K562 (cell line): Measurements from ENCODE around the gene COMP. TPM values are rescaled to one million over a fixed set of nuclear protein-coding genes. Genes with fewer than 3 reads are reported as not detected.

Experiments
- ATAC-seq: fragments of 200-7000 bp; cut with Tn5 transposase; 3 replicates; pipeline ENCODE4 v1.9.1; 2020; ENCODE audit warnings: moderate library complexity
- BruUV-seq: library from RNA; stranded (reverse); fragments of 400-500 nt; replicated peaks from 2 replicates; lab custom pipeline; 2021; lab: Mats Ljungman, UMichigan
- CTCF ChIA-PET: fragments of 300-600 bp; formaldehyde crosslinking; extraction: SDS; loops from one replicate; lab custom pipeline; 2021; ENCODE audit warnings: low intra/inter-chr PET ratio; lab: Yijun Ruan, JAX
- POLR2A ChIA-PET: fragments of 300-600, 350-650 bp; sonication (Branson Sonifier 250); formaldehyde crosslinking; extraction: SDS; loops from one replicate; lab custom pipeline; 2021; ENCODE audit warnings: antibody characterized with exemption, inconsistent platforms; lab: Yijun Ruan, JAX
- DNase-seq, 4 experiments: peaks; one replicate each; pipeline versions ENCODE4 v3.0.0 to v3.0.0-alpha.2; 2011 to 2018; ENCODE audit warnings: low spot score in 3 of 4, mixed read lengths in 3 of 4; ENCODE audit errors: extremely low read depth in 1 of 4
- FAIRE-seq: peaks from 2 replicates; lab custom pipeline; 2011; peaks lifted over from hg19 to GRCh38; lab: Jason Lieb, UNC
- H2AFZ ChIP-seq: 2 replicates; pipeline ENCODE4 v1.6.0; 2011; ENCODE audit warnings: low read depth, low read length, control low read depth, inconsistent platforms
- H3K27ac ChIP-seq: fragments of 200-600 bp; 3 replicates; pipeline ENCODE4 v1.8.0; 2011; ENCODE audit warnings: low read depth, mild to moderate bottlenecking, control low read depth, inconsistent platforms, low read length, moderate library complexity, mixed read lengths; ENCODE audit errors: extremely low read depth
- H3K27me3 ChIP-seq, 2 experiments: fragments of 300-600 bp in 1 of 2; 2 replicates in 1 of 2; 3 replicates in 1 of 2; pipeline versions ENCODE4 v1.6.0 to v1.8.0; 2011; ENCODE audit warnings: inconsistent platforms in 2 of 2, low read length in 2 of 2, mild to moderate bottlenecking in 1 of 2, mixed read lengths in 1 of 2, moderate library complexity in 1 of 2; ENCODE audit not compliant: control insufficient read depth in 2 of 2, insufficient read depth in 2 of 2
- H3K36me3 ChIP-seq: fragments of 300-600 bp; 3 replicates; pipeline ENCODE4 v1.8.0; 2011; ENCODE audit warnings: mild to moderate bottlenecking, low read length, inconsistent platforms; ENCODE audit not compliant: control insufficient read depth, insufficient read depth
- H3K4me1 ChIP-seq, 2 experiments: fragments of 200-600 bp in 1 of 2; replicated peaks in 1 of 2; 2 replicates in 1 of 2; 3 replicates in 1 of 2; pipeline versions ENCODE4 v1.5.1 to v1.8.0; 2011; ENCODE audit warnings: inconsistent platforms in 2 of 2, low read length in 2 of 2, mild to moderate bottlenecking in 1 of 2, mixed read lengths in 1 of 2, moderate library complexity in 1 of 2; ENCODE audit not compliant: control insufficient read depth in 2 of 2, insufficient read depth in 2 of 2
- H3K4me2 ChIP-seq: 2 replicates; pipeline ENCODE4 v1.6.1; 2011; ENCODE audit warnings: low read length, control low read depth, inconsistent platforms, mixed read lengths; ENCODE audit not compliant: insufficient read depth
- H3K4me3 ChIP-seq: fragments of 200-600 bp; sonication (generic), shearing (Covaris generic); 2 replicates; pipeline ENCODE4 v1.5.1; 2016; ENCODE audit warnings: control low read depth, inconsistent platforms
- H3K79me2 ChIP-seq: fragments of 200-600 bp; 3 replicates; pipeline ENCODE4 v1.8.0; 2011; ENCODE audit warnings: low read length, inconsistent platforms; ENCODE audit not compliant: control insufficient read depth, insufficient read depth
- H3K9ac ChIP-seq, 2 experiments: 2 replicates each; pipeline versions ENCODE4 v1.6.0 to v1.6.1; 2011; ENCODE audit warnings: low read depth in 2 of 2, low read length in 2 of 2, control low read depth in 1 of 2, inconsistent platforms in 1 of 2, mild to moderate bottlenecking in 1 of 2, mixed read lengths in 1 of 2; ENCODE audit not compliant: insufficient read depth in 1 of 2
- H3K9me1 ChIP-seq: one replicate; pipeline ENCODE4 v1.6.0; 2011; ENCODE audit warnings: inconsistent platforms, mild to moderate bottlenecking, low read length, moderate library complexity; ENCODE audit not compliant: control insufficient read depth, insufficient read depth
- H3K9me3 ChIP-seq: replicated peaks from 2 replicates; pipeline ENCODE4 v1.5.1; 2011; ENCODE audit warnings: low read depth, low read length, inconsistent platforms; ENCODE audit not compliant: control insufficient read depth, insufficient read depth
- H4K20me1 ChIP-seq: replicated peaks from 2 replicates; pipeline ENCODE4 v1.6.1; 2011; ENCODE audit warnings: low read length, inconsistent platforms, mixed read lengths; ENCODE audit not compliant: control insufficient read depth, insufficient read depth
- EP400 ChIP-seq: fragments of 450-650 bp; IDR thresholded peaks from 2 replicates; pipeline ENCODE4 v1.6.1; 2017; ENCODE audit warnings: antibody characterized with exemption, mild to moderate bottlenecking, moderate library complexity
- FOXP4 ChIP-seq: sonication (generic); formaldehyde crosslinking; IDR thresholded peaks from 2 replicates; pipeline ENCODE4 v1.8.0; 2022; ENCODE audit warnings: mild to moderate bottlenecking, missing genetic modification reagents, borderline replicate concordance
- KLF6 ChIP-seq: fragments of 250-450 bp; sonication (Bioruptor Pico); IDR thresholded peaks from 2 replicates; pipeline ENCODE4 v1.4.0; 2020; ENCODE audit warnings: mild to moderate bottlenecking, moderate library complexity, borderline replicate concordance
- MIER1 ChIP-seq: fragments of 450-650 bp; IDR thresholded peaks from 2 replicates; pipeline ENCODE4 v1.6.1; 2016; ENCODE audit warnings: antibody characterized with exemption, mild to moderate bottlenecking, low read depth
- MNT ChIP-seq, 2 experiments: fragments of 450-650 bp; conservative IDR thresholded peaks; 2 replicates each; pipeline ENCODE4 v1.6.1; 2017; ENCODE audit warnings: mild to moderate bottlenecking in 2 of 2, moderate library complexity in 2 of 2
- RBBP5 ChIP-seq: fragments of 200-600 bp; sonication (generic); IDR thresholded peaks from 2 replicates; pipeline ENCODE4 v1.6.1; 2012; ENCODE audit warnings: borderline replicate concordance, mild to moderate bottlenecking, low read length, control low read depth, inconsistent platforms; ENCODE audit not compliant: insufficient read depth, poor library complexity, severe bottlenecking
- RFX7 ChIP-seq: fragments of 250-450 bp; sonication (Bioruptor Pico); IDR thresholded peaks from 2 replicates; pipeline ENCODE4 v1.5.1; 2021; ENCODE audit warnings: mild to moderate bottlenecking
- SIN3A ChIP-seq, 2 experiments: fragments of 150-350 bp in 1 of 2; IDR thresholded peaks; 2 replicates each; pipeline ENCODE4 v1.6.1; 2011 to 2016; ENCODE audit warnings: borderline replicate concordance in 2 of 2, low read depth in 2 of 2, low read length in 2 of 2, mild to moderate bottlenecking in 2 of 2, moderate library complexity in 2 of 2; ENCODE audit not compliant: control insufficient read depth in 1 of 2
- WGBS: fragments of 100-300 bp; shearing (Covaris generic); methylation state at CpG from one replicate; pipeline ENCODE4 v1.1.6; 2016; ENCODE audit warnings: low coverage, mixed read lengths; ENCODE audit not compliant: insufficient coverage; ENCODE audit errors: missing lambda C conversion rate; 5-methylcytosine and 5-hydroxymethylcytosine counted together
- in situ Hi-C: fragments of 300-500 bp; cut with MboI; formaldehyde crosslinking; loops from 4 replicates; pipeline ENCODE4 v1.15.0; 2018; ENCODE audit warnings: inconsistent platforms, mixed read lengths
- intact Hi-C: fragments of 100-400 bp; cut with micrococcal nuclease; formaldehyde crosslinking; loops from 2 replicates; pipeline ENCODE4 v1.14.2; 2022
- polyA plus RNA-seq, 8 experiments: library from polyadenylated mRNA; depleted of rRNA in 4 of 8; stranded (reverse) in 5 of 8; unstranded in 3 of 8; fragments of >200 nt; fragmentation: Nextera tagmentation in 2 of 8; fragmentation: Illumina TruSeq in 1 of 8; extraction: Ambion mirVana in 2 of 8; extraction: Trizol in 1 of 8; gene quantifications; 2 replicates each; pipeline versions ENCODE4 v1.2.1 to v1.2.3, GENCODE V29; 2011 to 2014; ENCODE audit warnings: inconsistent platforms in 1 of 8, missing spikeins in 1 of 8
- total RNA-seq, 7 experiments: library from RNA; depleted of rRNA in 6 of 7; stranded (reverse); fragments of >200 nt in 6 of 7; fragmentation: Illumina TruSeq in 2 of 7; extraction: Trizol in 2 of 7; gene quantifications; 2 replicates each; pipeline versions ENCODE4 v1.2.1 to v1.2.3, GENCODE V29; 2011 to 2021; ENCODE audit warnings: low replicate concordance in 1 of 7

COMP gene
- total and polyA plus RNA-seq, 9 of the 15 experiments (the other 6 are each of a cell fraction or from before 2014, with no cell fraction given) = 0.07 TPM; not detected in 8

GRCh38 chr19:18834644-18834984 lies 43.5 kb upstream of the COMP start:
- Histone ChIP-seq H3K4me3 (peak overlapping the region; percentile 90; the same call in 1 of the 2 replicates), H3K9me3 (no peaks in the 10 kb centered on the region), H3K79me2 (peaks cover 80% of the 10 kb centered on the region), H3K4me1 (peaks cover 16 to 27% of the 10 kb centered on the region in 2 experiments), H3K27me3 (no peaks in the 10 kb centered on the region), H3K27ac (no peak overlapping the region), H2AFZ (no peak overlapping the region), H4K20me1 (peaks cover 60% of the 10 kb centered on the region), H3K4me2 (peak overlapping the region; percentile 100), H3K9me1 (peaks cover 6% of the 10 kb centered on the region), H3K36me3 (peaks cover 59% of the 10 kb centered on the region), H3K9ac (peak overlapping the region in 1 of 2 experiments; percentile 34; a peak in 2 of 4 replicates)
- 80% methylated on average over 4 of the region's 4 CpGs for WGBS
- no peak for FAIRE-seq
- no peak for ATAC-seq
- no peak for DNase-seq
- no peak for TF ChIP-seq EP400
- 0 out of 2 replicates have a peak, but pooled peaks have one; percentile 34 for TF ChIP-seq MIER1
- in situ Hi-C loops (no loop called here), intact Hi-C loops (loop anchor here (5.0 kb wide), 1 partner anchor 197 kb away; the partner anchor contains the start of gene KLHL26)
- BruUV-seq = no TSS peak
- CTCF ChIA-PET = no interaction called here
- POLR2A ChIA-PET = interaction anchor here (0.8 to 4.3 kb wide), 4 partner anchors 10 to 493 kb away, joined by 3 to 21 read pairs (median 8); no protein-coding TSS in a partner anchor

- peak overlapping the region; percentile 24; the same call in 1 of the 3 replicates for H3K27ac ChIP-seq
- BruUV-seq = no TSS peak
- DNase-seq (peak in 2 of 4 experiments; percentile 23 to 33), ATAC-seq (peak; percentile 34), FAIRE-seq (peak; percentile 52)
- 6% methylated on average over 18 of the region's 18 CpGs for WGBS
- peak overlapping the region; percentile 34 to 89 for H3K9ac ChIP-seq
- peak overlapping the region; percentile 90 for H3K4me3 ChIP-seq
- H2AFZ ChIP-seq = no peak overlapping the region
- CTCF ChIA-PET = no interaction called here
- in situ Hi-C loops (no loop called here), intact Hi-C loops (loop anchor here (5.0 kb wide), 1 partner anchor 197 kb away; the partner anchor contains the start of gene KLHL26)
- no peaks in the 10 kb centered on the region for H3K9me3 ChIP-seq
- peaks cover 16 to 22% of the 10 kb centered on the region in 2 experiments for H3K4me1 ChIP-seq
- peaks cover 6% of the 10 kb centered on the region for H3K9me1 ChIP-seq
- H3K79me2 ChIP-seq = peaks cover 75% of the 10 kb centered on the region
- peaks cover 54% of the 10 kb centered on the region for H3K36me3 ChIP-seq
- H4K20me1 ChIP-seq = peaks cover 56% of the 10 kb centered on the region
- H3K4me2 ChIP-seq = peak overlapping the region; percentile 100
- no peaks in the 10 kb centered on the region for H3K27me3 ChIP-seq
- POLR2A ChIA-PET = interaction anchor here (0.8 to 4.3 kb wide), 5 partner anchors 8 to 492 kb away, joined by 3 to 21 read pairs (median 4); no protein-coding TSS in a partner anchor
- TF ChIP-seq MNT (conservative IDR thresholded peaks at IDR 0.05) (peak in 1 of 2 experiments; percentile 32; a peak in 2 of 4 replicates), SIN3A (IDR thresholded peaks at IDR 0.05; ENCODE audit: borderline replicate concordance in 2 of 2, control insufficient read depth in 1 of 2, low read depth in 2 of 2, low read length in 2 of 2) (peak in 1 of 2 experiments; percentile 59; a peak in 1 of 4 replicates), KLF6 (CRISPR knock-in tag) (no peak), RBBP5 (peak; percentile 37), FOXP4 (peak; percentile 46; the same call in 1 of the 2 replicates), RFX7 (CRISPR knock-in tag) (no peak)
These were observed 42.9 kb upstream of the COMP start for GRCh38 chr19:18833849-18834643.
